ENCODE results near the gene NUP188.

NUP188 gene

GRCh38 chr9:128947527-128948301 lies at the start of gene NUP188, which contains the start of gene DOLK:
Gene NUP188, plus strand, starts transcription at chr9:128947699. Its CDS starts 21 bp downstream, at chr9:128947720.
Gene DOLK, minus strand, starts transcription at chr9:128947603. Its CDS starts 300 bp downstream, at chr9:128947303.
- peak; percentile 65 to 72 for DNase-seq

- DNase-seq, result no peak
These were observed 49.1 kb upstream of the NUP188 start for GRCh38 chr9:128898382-128898781.

- DNase-seq, result no peak
These were observed 48.5 kb upstream of the NUP188 start for GRCh38 chr9:128898845-128899565.

GRCh38 chr9:128899566-128900322 lies 47.8 kb upstream of the NUP188 start:
- no peak for DNase-seq

- no peak for DNase-seq
These were observed 46.1 kb upstream of the NUP188 start for GRCh38 chr9:128901379-128901778.

- no peak for DNase-seq
These were observed 45.7 kb upstream of the NUP188 start for GRCh38 chr9:128901822-128902221.

- DNase-seq, result no peak
These were observed 45.0 kb upstream of the NUP188 start for GRCh38 chr9:128902351-128903078.

GRCh38 chr9:128903079-128903461 lies 44.4 kb upstream of the NUP188 start:
- DNase-seq, result no peak

GRCh38 chr9:128903871-128904620 lies 43.5 kb upstream of the NUP188 start:
- DNase-seq, result no peak

- no peak for DNase-seq
These were observed 41.5 kb upstream of the NUP188 start for GRCh38 chr9:128905964-128906363.

GRCh38 chr9:128906741-128907140 lies 40.8 kb upstream of the NUP188 start:
- DNase-seq, result no peak

GRCh38 chr9:128908372-128908771 lies 39.1 kb upstream of the NUP188 start:
- DNase-seq, result no peak

GRCh38 chr9:128909859-128910258 lies 37.6 kb upstream of the NUP188 start:
- no peak for DNase-seq

- no peak for DNase-seq
These were observed 36.6 kb upstream of the NUP188 start for GRCh38 chr9:128910906-128911305.

- DNase-seq, result no peak
These were observed 35.9 kb upstream of the NUP188 start for GRCh38 chr9:128911529-128912035.

- DNase-seq, result no peak
These were observed 35.1 kb upstream of the NUP188 start for GRCh38 chr9:128912270-128912853.

- DNase-seq, result no peak
These were observed 34.2 kb upstream of the NUP188 start for GRCh38 chr9:128913048-128913900.

- DNase-seq, result no peak
These were observed 33.3 kb upstream of the NUP188 start for GRCh38 chr9:128913995-128914772.

- DNase-seq, result no peak
These were observed 31.3 kb upstream of the NUP188 start for GRCh38 chr9:128916204-128916603.

GRCh38 chr9:128916745-128917144 lies 30.8 kb upstream of the NUP188 start:
- no peak for DNase-seq

Measured in NCI-H187 (cell line).